HG02610 (cell line): ENCODE data around the gene STIM1.
"Not testable (repeated sequence)": the region's sequence is repeated elsewhere in the genome, so short reads cannot be mapped to it uniquely, and the experiment has no call there.

Experiments
- ATAC-seq: cut with Tn5 transposase; IDR thresholded peaks from one replicate; pipeline ENCODE4 v1.9.1; 2021; ENCODE audit warnings: mild to moderate bottlenecking, moderate library complexity; ENCODE audit not compliant: unreplicated experiment

The STIM1 gene

GRCh38 chr11:4016602-4017001 is 161.1 kb downstream of the STIM1 start:
- not testable (repeated sequence) for ATAC-seq

GRCh38 chr11:4017129-4017528 is 161.7 kb downstream of the STIM1 start:
- no peak for ATAC-seq

GRCh38 chr11:4018641-4019040 is 163.2 kb downstream of the STIM1 start:
- ATAC-seq = no peak

GRCh38 chr11:4019891-4020290 is 164.4 kb downstream of the STIM1 start:
- ATAC-seq = no peak

- ATAC-seq = no peak
Measured at GRCh38 chr11:4022669-4023068, 167.2 kb downstream of the STIM1 start.

- ATAC-seq = no peak
Measured at GRCh38 chr11:4025248-4025966, 169.9 kb downstream of the STIM1 start.

- ATAC-seq = no peak
Measured at GRCh38 chr11:4025967-4026324, 170.5 kb downstream of the STIM1 start.

- no peak for ATAC-seq
Measured at GRCh38 chr11:4026389-4026788, 170.9 kb downstream of the STIM1 start.

- ATAC-seq = no peak
Measured at GRCh38 chr11:4027746-4028145, 172.3 kb downstream of the STIM1 start.

GRCh38 chr11:4030197-4030596 is 174.7 kb downstream of the STIM1 start:
- ATAC-seq = no peak

- no peak for ATAC-seq
Measured at GRCh38 chr11:4032097-4032496, 176.6 kb downstream of the STIM1 start.

- no peak for ATAC-seq
Measured at GRCh38 chr11:4035985-4036384, 180.5 kb downstream of the STIM1 start.

GRCh38 chr11:4039011-4039410 is 183.5 kb downstream of the STIM1 start:
- no peak for ATAC-seq

GRCh38 chr11:4040461-4040860 is 185.0 kb downstream of the STIM1 start:
- no peak for ATAC-seq

- no peak for ATAC-seq
Measured at GRCh38 chr11:4041731-4042391, 186.4 kb downstream of the STIM1 start.

- ATAC-seq = no peak
Measured at GRCh38 chr11:4044976-4045646, 189.6 kb downstream of the STIM1 start.

- ATAC-seq = no peak
Measured at GRCh38 chr11:4048340-4048739, 192.9 kb downstream of the STIM1 start.

- ATAC-seq = peak; percentile 51
Measured at GRCh38 chr11:4049006-4049405, 193.5 kb downstream of the STIM1 start.

GRCh38 chr11:4050138-4050537 is 194.7 kb downstream of the STIM1 start:
- ATAC-seq = no peak

GRCh38 chr11:4053200-4053599 is 197.7 kb downstream of the STIM1 start:
- ATAC-seq = not testable (repeated sequence)

GRCh38 chr11:4054643-4055042 is 199.2 kb downstream of the STIM1 start:
- no peak for ATAC-seq

- ATAC-seq = no peak
Measured at GRCh38 chr11:4059424-4059823, 204.0 kb downstream of the STIM1 start.
